Testis (tissue), 3 donors: Measurements from ENCODE around the gene BHLHE40. TPM values are rescaled to one million over a fixed set of nuclear protein-coding genes. Genes with fewer than 3 reads are reported as not detected.

Experiments used
- DNase-seq: peaks from one replicate; pipeline ENCODE4 v3.0.0-alpha.2; 2019
- H3K27ac ChIP-seq, 2 donors: fragments of 200-600 bp; sonication (generic); one replicate each; pipeline ENCODE4 v1.5.1; 2019
- H3K27me3 ChIP-seq: fragments of 200-600 bp; sonication (generic); one replicate; pipeline ENCODE4 v1.5.1; 2019
- H3K36me3 ChIP-seq: fragments of 200-600 bp; sonication (generic); one replicate; pipeline ENCODE4 v1.5.1; 2017; ENCODE audit warnings: low read depth; ENCODE audit errors: missing control alignments
- H3K4me1 ChIP-seq: fragments of 200-600 bp; sonication (generic); one replicate; pipeline ENCODE4 v1.5.1; 2019
- H3K4me3 ChIP-seq, 2 donors: fragments of 200-600 bp; sonication (generic); one replicate each; pipeline ENCODE4 v1.5.1; 2017 to 2019
- H3K9me3 ChIP-seq: fragments of 200-600 bp; sonication (generic); one replicate; pipeline ENCODE4 v1.5.1; 2017
- CTCF ChIP-seq, 3 experiments: fragments of 450-650 bp in 2 of 3; fragments of 200-600 bp in 1 of 3; sonication (generic) in 1 of 3; IDR thresholded peaks; one replicate each; pipeline ENCODE4 v1.5.1; 2016 to 2019; ENCODE audit warnings: antibody characterized with exemption in 3 of 3, mild to moderate bottlenecking in 2 of 3, moderate library complexity in 1 of 3
- POLR2A ChIP-seq: fragments of 450-650 bp; IDR thresholded peaks from one replicate; pipeline ENCODE4 v1.6.1; 2017; ENCODE audit warnings: antibody characterized with exemption, mild to moderate bottlenecking, moderate library complexity
- WGBS, 2 donors: methylation state at CpG; one replicate each; pipeline ENCODE4 v1.1.5; 2018; 5-methylcytosine and 5-hydroxymethylcytosine counted together
- intact Hi-C: fragments of 100-400 bp; cut with DNase I; formaldehyde crosslinking; loops from one replicate; pipeline ENCODE4 v1.15.1; 2023; ENCODE audit warnings: low total_unique reads
- polyA plus RNA-seq: library from polyadenylated mRNA; stranded (reverse); fragments of 350-450 nt; fragmentation: Illumina TruSeq; extraction: RNeasy Lipid Tissue Mini Kit (QIAGEN cat#74804); gene quantifications from one replicate; pipeline ENCODE4 v1.2.3, GENCODE V29; 2014; ENCODE audit warnings: low read depth, low replicate concordance; ENCODE audit not compliant: insufficient read depth
- total RNA-seq, 2 donors: library from RNA; depleted of rRNA; stranded (reverse); fragments of >200 nt; gene quantifications; one replicate each; pipeline ENCODE4 v1.2.3, GENCODE V29; 2016

BHLHE40 gene
- total and polyA plus RNA-seq, 3 donors from 2014 or later, result 26.2 to 40.6 (median 28.7) TPM

GRCh38 chr3:5021116-5022092 is 42.2 kb downstream of the BHLHE40 start:
- H3K4me1 ChIP-seq, result peaks cover 2% of the 10 kb centered on the region
- no peak overlapping the region for H3K27ac ChIP-seq
- H3K27me3 ChIP-seq, result no peaks in the 10 kb centered on the region
- TF ChIP-seq CTCF (IDR thresholded peaks at IDR 0.05), result no peak
- no peak for TF ChIP-seq POLR2A
- H3K36me3 ChIP-seq, result no peaks in the 10 kb centered on the region
- DNase-seq, result no peak
- intact Hi-C loops, result no loop called here
- H3K4me3 ChIP-seq, result no peak overlapping the region
- WGBS, 2 donors, result 88 to 92% methylated on average over 17 of the region's 17 CpGs
- no peaks in the 10 kb centered on the region for H3K9me3 ChIP-seq

- Histone ChIP-seq H3K4me1 (peaks cover 2% of the 10 kb centered on the region), H3K36me3 (no peaks in the 10 kb centered on the region), H3K27me3 (no peaks in the 10 kb centered on the region), H3K4me3 (no peak overlapping the region), H3K9me3 (no peaks in the 10 kb centered on the region), H3K27ac (no peak overlapping the region)
- no peak for DNase-seq
- intact Hi-C loops, result no loop called here
- TF ChIP-seq POLR2A (no peak), CTCF (IDR thresholded peaks at IDR 0.05) (no peak)
- 90 to 94% methylated on average over 6 of the region's 6 CpGs for WGBS, 2 donors
Measured at GRCh38 chr3:5022187-5022965, 43.1 kb downstream of the BHLHE40 start.

GRCh38 chr3:5022966-5023776 is 43.9 kb downstream of the BHLHE40 start:
- DNase-seq, result no peak
- intact Hi-C loops, result no loop called here
- Histone ChIP-seq H3K36me3 (no peaks in the 10 kb centered on the region), H3K27ac (no peak overlapping the region), H3K4me1 (no peaks in the 10 kb centered on the region), H3K9me3 (no peaks in the 10 kb centered on the region), H3K4me3 (no peak overlapping the region), H3K27me3 (no peaks in the 10 kb centered on the region)
- 70 to 75% methylated on average over 15 of the region's 15 CpGs for WGBS, 2 donors
- no peak for TF ChIP-seq CTCF (IDR thresholded peaks at IDR 0.05)
- TF ChIP-seq POLR2A, result no peak

GRCh38 chr3:5023777-5024346 is 44.6 kb downstream of the BHLHE40 start:
- intact Hi-C loops, result no loop called here
- Histone ChIP-seq H3K4me3 (no peak overlapping the region), H3K27me3 (no peaks in the 10 kb centered on the region), H3K9me3 (no peaks in the 10 kb centered on the region), H3K36me3 (no peaks in the 10 kb centered on the region), H3K27ac (no peak overlapping the region), H3K4me1 (no peaks in the 10 kb centered on the region)
- 89 to 92% methylated on average over 9 of the region's 9 CpGs for WGBS, 2 donors
- DNase-seq, result no peak
- TF ChIP-seq POLR2A (no peak), CTCF (IDR thresholded peaks at IDR 0.05) (no peak)
